Gastrocnemius medialis (tissue), 4 donors: ENCODE data around the gene EFEMP2. TPM values are rescaled to one million over a fixed set of nuclear protein-coding genes. Genes with fewer than 3 reads are reported as not detected.

Experiments used
- ATAC-seq, 2 donors: fragments of 150-250 bp; one replicate each; pipeline ENCODE4 v1.9.1; 2016
- DNase-seq, 2 donors: peaks; one replicate each; pipeline ENCODE4 v3.0.0-alpha.2; 2019
- H3K27ac ChIP-seq, 4 donors: fragments of 200-600 bp; sonication (generic); 1 replicate in 1 of 4; 2 replicates in 3 of 4; pipeline ENCODE4 v1.5.1; 2016 to 2018; ENCODE audit warnings: mild to moderate bottlenecking in 2 of 4, moderate library complexity in 1 of 4
- H3K27me3 ChIP-seq, 3 donors: fragments of 200-600 bp; sonication (generic) in 2 of 3; 1 replicate in 1 of 3; 2 replicates in 2 of 3; pipeline versions ENCODE4 v1.5.1 to v1.6.0; 2016 to 2019; ENCODE audit warnings: mild to moderate bottlenecking in 1 of 3, moderate library complexity in 1 of 3
- H3K36me3 ChIP-seq, 2 donors: fragments of 200-600 bp; sonication (generic) in 1 of 2; one replicate each; pipeline ENCODE4 v1.5.1; 2017 to 2018
- H3K4me1 ChIP-seq, 2 donors: fragments of 200-600 bp; sonication (generic) in 1 of 2; one replicate each; pipeline ENCODE4 v1.5.1; 2016 to 2017; ENCODE audit warnings: mild to moderate bottlenecking in 2 of 2
- H3K4me3 ChIP-seq, 4 donors: fragments of 200-600 bp; sonication (generic) in 3 of 4; 1 replicate in 1 of 4; 2 replicates in 3 of 4; pipeline ENCODE4 v1.5.1; 2016 to 2019; ENCODE audit warnings: mild to moderate bottlenecking in 2 of 4
- H3K9me3 ChIP-seq, 3 donors: fragments of 200-600 bp; sonication (generic) in 2 of 3; 1 replicate in 1 of 3; 2 replicates in 2 of 3; pipeline ENCODE4 v1.5.1; 2016 to 2019
- POLR2A ChIP-seq, 2 donors: fragments of 450-650 bp; IDR thresholded peaks; one replicate each; pipeline ENCODE4 v1.6.1; 2017; ENCODE audit warnings: antibody characterized with exemption in 2 of 2, mild to moderate bottlenecking in 2 of 2, moderate library complexity in 2 of 2
- in situ Hi-C, 4 donors: fragments of 200-750 bp; cut with MboI; loops; one replicate each; pipeline versions ENCODE4 v1.15.0 to v1.8.0; 2017; ENCODE audit warnings: low sequenced_read_pairs in 4 of 4
- intact Hi-C: fragments of 100-400 bp; cut with DNase I; formaldehyde crosslinking; loops from one replicate; pipeline ENCODE4 v1.15.1; 2023; ENCODE audit warnings: low total_unique reads
- total RNA-seq, 4 donors: library from RNA; depleted of rRNA; stranded (reverse); fragments of >200 nt; gene quantifications; one replicate each; pipeline versions ENCODE4 v1.1.0 to v1.2.3, GENCODE V29; 2016
- TF ChIP-seq, protein P1 (sequence below), 5 experiments: fragments of 450-650 bp in 3 of 5; fragments of 200-600 bp in 2 of 5; sonication (generic) in 2 of 5; IDR thresholded peaks in 4 of 5; conservative IDR thresholded peaks in 1 of 5; 1 replicate in 4 of 5; 2 replicates in 1 of 5; pipeline ENCODE4 v1.5.1; 2016 to 2019; ENCODE audit warnings: antibody characterized with exemption in 5 of 5, mild to moderate bottlenecking in 3 of 5, moderate library complexity in 3 of 5

Gene EFEMP2
- total RNA-seq, 4 donors from 2014 or later, result 20.6 to 24.1 (median 22.9) TPM

DNA sequence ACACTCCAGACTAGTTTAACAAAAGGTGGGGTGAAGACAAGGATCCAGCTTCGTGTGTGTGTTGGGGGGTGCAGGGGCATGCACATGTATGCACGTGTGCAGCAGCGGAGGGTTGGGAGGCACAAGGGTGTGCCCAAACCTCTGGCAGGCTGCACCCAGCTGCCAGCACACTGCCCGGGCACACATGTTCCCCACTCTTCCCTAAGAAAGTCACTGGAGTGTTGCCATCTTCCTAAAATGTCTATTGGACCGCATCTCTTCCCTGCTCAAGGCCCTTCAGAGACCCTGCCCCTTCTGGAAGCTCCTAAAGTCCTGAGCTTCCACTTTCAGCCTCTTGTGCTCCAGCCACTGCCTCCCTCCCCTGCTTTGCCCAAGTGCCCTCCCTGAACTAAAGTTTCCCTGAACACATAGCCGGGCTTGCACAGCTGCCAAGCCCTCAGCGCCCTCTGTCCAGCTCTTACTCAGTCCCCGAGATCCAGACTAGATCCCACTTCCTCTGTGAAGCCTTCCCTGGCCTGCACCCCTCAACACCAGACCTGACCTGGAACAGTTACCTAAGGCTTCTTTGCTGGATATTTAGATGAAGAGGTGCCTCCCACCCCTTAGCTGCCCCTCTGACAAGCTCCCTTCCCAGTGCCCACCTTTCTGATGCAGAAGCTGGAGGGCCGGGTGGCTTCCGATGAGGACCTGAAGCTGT is 20.6 kb downstream of the EFEMP2 start:
- H3K36me3 ChIP-seq, result peaks cover 0 to 48% of the 10 kb centered on the region in 2 donors
- DNase-seq (no peak), ATAC-seq (no peak)
- intact Hi-C loops (no loop called here), in situ Hi-C loops (no loop called here)
- H3K27me3 ChIP-seq, result no peaks in the 10 kb centered on the region
- no peak for TF ChIP-seq POLR2A (IDR thresholded peaks at IDR 0.05)
- TF ChIP-seq, protein P1, sequence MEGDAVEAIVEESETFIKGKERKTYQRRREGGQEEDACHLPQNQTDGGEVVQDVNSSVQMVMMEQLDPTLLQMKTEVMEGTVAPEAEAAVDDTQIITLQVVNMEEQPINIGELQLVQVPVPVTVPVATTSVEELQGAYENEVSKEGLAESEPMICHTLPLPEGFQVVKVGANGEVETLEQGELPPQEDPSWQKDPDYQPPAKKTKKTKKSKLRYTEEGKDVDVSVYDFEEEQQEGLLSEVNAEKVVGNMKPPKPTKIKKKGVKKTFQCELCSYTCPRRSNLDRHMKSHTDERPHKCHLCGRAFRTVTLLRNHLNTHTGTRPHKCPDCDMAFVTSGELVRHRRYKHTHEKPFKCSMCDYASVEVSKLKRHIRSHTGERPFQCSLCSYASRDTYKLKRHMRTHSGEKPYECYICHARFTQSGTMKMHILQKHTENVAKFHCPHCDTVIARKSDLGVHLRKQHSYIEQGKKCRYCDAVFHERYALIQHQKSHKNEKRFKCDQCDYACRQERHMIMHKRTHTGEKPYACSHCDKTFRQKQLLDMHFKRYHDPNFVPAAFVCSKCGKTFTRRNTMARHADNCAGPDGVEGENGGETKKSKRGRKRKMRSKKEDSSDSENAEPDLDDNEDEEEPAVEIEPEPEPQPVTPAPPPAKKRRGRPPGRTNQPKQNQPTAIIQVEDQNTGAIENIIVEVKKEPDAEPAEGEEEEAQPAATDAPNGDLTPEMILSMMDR (IDR thresholded peaks at IDR 0.05 in 4 of 5, conservative IDR thresholded peaks at IDR 0.05 in 1 of 5), result no peak
- H3K4me3 ChIP-seq, result no peak overlapping the region
- H3K4me1 ChIP-seq, result peaks cover 10 to 14% of the 10 kb centered on the region in 2 donors
- H3K9me3 ChIP-seq, result peaks cover 0 to 4% (median 0%) of the 10 kb centered on the region in 3 donors
- no peak overlapping the region for H3K27ac ChIP-seq

DNA sequence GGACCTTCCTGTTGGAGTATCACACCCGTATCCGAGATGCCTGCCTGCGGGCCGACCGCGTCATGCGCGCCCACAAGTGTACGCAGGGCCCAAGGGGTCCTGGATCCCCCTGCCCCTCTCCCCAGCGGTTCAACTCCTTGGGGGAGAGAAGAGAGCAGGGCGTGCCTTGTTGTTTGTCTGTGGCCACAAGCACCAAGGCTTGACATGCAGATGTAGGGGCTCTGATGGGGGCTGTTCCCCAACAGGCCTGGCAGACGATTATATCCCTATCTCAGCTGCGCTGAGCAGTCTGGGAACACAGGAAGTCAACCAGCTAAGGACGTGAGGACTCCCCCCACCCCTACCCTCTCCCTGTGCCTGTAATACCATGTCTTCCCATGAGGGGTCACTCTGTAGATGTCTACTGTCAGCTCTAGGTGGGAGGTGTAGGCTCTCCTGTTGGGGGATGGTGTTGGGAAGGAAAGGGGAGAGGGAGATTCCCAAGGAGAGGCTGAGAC is 21.5 kb downstream of the EFEMP2 start:
- no peak for ATAC-seq
- H3K27me3 ChIP-seq, result no peaks in the 10 kb centered on the region
- intact Hi-C loops, result no loop called here
- TF ChIP-seq, protein P1 (IDR thresholded peaks at IDR 0.05 in 4 of 5, conservative IDR thresholded peaks at IDR 0.05 in 1 of 5), result peak in 1 of 5 experiments; percentile 34
- no peak for TF ChIP-seq POLR2A (IDR thresholded peaks at IDR 0.05)
- DNase-seq, result no peak
- H3K9me3 ChIP-seq, result peaks cover 0 to 4% (median 0%) of the 10 kb centered on the region in 3 donors
- H3K4me1 ChIP-seq, result peaks cover 3 to 8% of the 10 kb centered on the region in 2 donors
- in situ Hi-C loops, result no loop called here
- H3K4me3 ChIP-seq, result no peak overlapping the region
- peaks cover 0 to 48% of the 10 kb centered on the region in 2 donors for H3K36me3 ChIP-seq
- no peak overlapping the region for H3K27ac ChIP-seq

DNA sequence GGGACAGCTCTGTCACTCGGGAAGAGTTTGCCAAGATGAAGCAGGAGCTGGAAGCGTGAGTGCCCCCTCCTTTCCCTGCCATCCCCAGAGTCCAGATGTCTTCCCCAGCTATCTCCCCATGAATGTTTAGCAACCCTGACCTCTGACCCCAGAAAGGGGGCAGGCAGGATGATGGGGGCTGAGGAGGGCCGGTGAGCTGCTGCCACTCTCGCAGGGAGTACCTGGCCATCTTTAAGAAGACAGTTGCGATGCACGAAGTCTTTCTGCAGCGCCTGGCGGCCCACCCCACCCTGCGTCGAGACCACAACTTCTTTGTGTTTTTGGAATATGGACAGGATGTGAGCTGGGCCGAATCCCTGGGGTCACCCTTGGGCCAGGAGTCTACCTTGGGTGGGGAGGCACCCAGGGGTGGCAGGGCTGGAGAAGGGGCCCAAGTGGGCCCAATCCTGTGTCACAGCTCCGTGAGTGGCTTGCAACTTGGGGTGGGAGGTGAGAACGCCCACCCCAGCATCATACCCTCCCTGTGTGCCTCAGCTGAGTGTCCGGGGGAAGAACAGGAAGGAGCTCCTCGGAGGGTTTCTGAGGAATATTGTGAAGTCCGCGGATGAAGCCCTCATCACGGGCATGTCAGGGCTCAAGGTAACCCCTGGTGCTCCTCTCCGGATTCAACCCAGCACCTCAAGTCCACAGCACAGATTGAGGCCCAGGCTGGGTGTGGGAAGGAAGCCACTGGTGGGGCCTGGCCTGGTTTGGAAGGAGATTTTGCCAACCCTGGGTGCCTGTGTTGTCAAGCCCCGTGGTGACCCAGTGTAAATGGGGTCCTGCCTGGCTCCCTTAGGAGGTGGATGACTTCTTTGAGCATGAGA is 22.1 kb downstream of the EFEMP2 start:
- no peak overlapping the region for H3K4me3 ChIP-seq
- H3K36me3 ChIP-seq, result peaks cover 0 to 41% of the 10 kb centered on the region in 2 donors
- H3K27ac ChIP-seq, result no peak overlapping the region
- ATAC-seq, result no peak
- no peaks in the 10 kb centered on the region for H3K27me3 ChIP-seq
- intact Hi-C loops (no loop called here), in situ Hi-C loops (no loop called here)
- no peak for DNase-seq
- H3K9me3 ChIP-seq, result peaks cover 0 to 4% (median 0%) of the 10 kb centered on the region in 3 donors
- H3K4me1 ChIP-seq, result peaks cover 0 to 1% of the 10 kb centered on the region in 2 donors
- TF ChIP-seq, protein P1 (IDR thresholded peaks at IDR 0.05 in 4 of 5, conservative IDR thresholded peaks at IDR 0.05 in 1 of 5), result no peak
- TF ChIP-seq POLR2A (IDR thresholded peaks at IDR 0.05), result no peak

DNA sequence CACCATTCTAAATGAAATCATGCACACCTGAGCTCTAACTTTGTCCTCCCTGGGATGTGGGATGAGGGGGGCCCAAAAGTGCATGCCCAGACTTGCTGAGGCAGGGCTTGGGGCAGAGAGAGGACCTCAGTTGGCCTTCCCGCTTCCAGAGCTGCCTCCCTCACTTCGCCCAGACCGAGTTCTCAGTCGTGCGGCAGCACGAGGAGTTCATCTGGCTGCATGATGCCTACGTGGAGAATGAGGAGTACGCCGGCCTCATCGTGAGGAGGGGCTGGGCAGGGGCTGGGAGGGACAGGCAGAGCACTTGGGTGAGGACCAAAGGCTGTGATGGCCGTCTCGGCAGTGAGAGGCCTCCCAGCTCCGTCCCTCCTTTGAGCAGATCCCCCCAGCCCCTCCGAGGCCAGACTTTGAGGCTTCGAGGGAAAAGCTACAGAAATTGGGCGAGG is 22.8 kb downstream of the EFEMP2 start:
- intact Hi-C loops (no loop called here), in situ Hi-C loops (no loop called here)
- H3K36me3 ChIP-seq, result peaks cover 0 to 35% of the 10 kb centered on the region in 2 donors
- H3K27me3 ChIP-seq, result no peaks in the 10 kb centered on the region
- peaks cover 0 to 4% (median 0%) of the 10 kb centered on the region in 3 donors for H3K9me3 ChIP-seq
- no peak for ATAC-seq
- no peaks in the 10 kb centered on the region for H3K4me1 ChIP-seq
- H3K27ac ChIP-seq, result no peak overlapping the region
- DNase-seq, result no peak
- TF ChIP-seq, protein P1 (IDR thresholded peaks at IDR 0.05 in 4 of 5, conservative IDR thresholded peaks at IDR 0.05 in 1 of 5), result no peak
- no peak for TF ChIP-seq POLR2A (IDR thresholded peaks at IDR 0.05)
- no peak overlapping the region for H3K4me3 ChIP-seq
